H1 (cell line): ENCODE measurements around the gene HSPA4L. TPM values are rescaled to one million over a fixed set of nuclear protein-coding genes. Genes with fewer than 3 reads are reported as not detected.

Experiments used
- CTCF ChIA-PET: fragments of 300-600 bp; sonication (Branson Sonifier 250); formaldehyde crosslinking; loops from one replicate; lab custom pipeline; 2021; ENCODE audit not compliant: partially characterized antibody; lab: Charles Lee
- POLR2A ChIA-PET: fragments of 300-600 bp; sonication (Branson Sonifier 250); formaldehyde crosslinking; loops from one replicate; lab custom pipeline; 2021; ENCODE audit warnings: inconsistent platforms; ENCODE audit not compliant: partially characterized antibody; lab: Charles Lee
- DNase-seq, 2 experiments: peaks; one replicate each; pipeline versions ENCODE4 v3.0.0 to v3.0.0-alpha.2; 2010 to 2022; ENCODE audit warnings: low spot score in 2 of 2, low read depth in 1 of 2, mixed read lengths in 1 of 2
- FAIRE-seq: peaks from 2 replicates; lab custom pipeline; 2011; peaks lifted over from hg19 to GRCh38; lab: Jason Lieb, UNC
- H2AFZ ChIP-seq: 2 replicates; pipeline ENCODE4 v1.8.1; 2012; ENCODE audit warnings: low read length, inconsistent platforms
- H2AK5ac ChIP-seq: 2 replicates; pipeline ENCODE4 v1.6.1; 2013; ENCODE audit warnings: low read depth, low read length
- H2BK120ac ChIP-seq: replicated peaks from 2 replicates; pipeline ENCODE3; 2013; ENCODE audit warnings: low read depth, low read length, inconsistent platforms
- H2BK12ac ChIP-seq: 2 replicates; pipeline ENCODE4 v1.6.1; 2013; ENCODE audit warnings: low read depth, low read length
- H2BK15ac ChIP-seq: 2 replicates; pipeline ENCODE4 v1.6.1; 2013; ENCODE audit warnings: low read length
- H2BK20ac ChIP-seq: 2 replicates; pipeline ENCODE4 v1.6.1; 2013; ENCODE audit warnings: low read length
- H2BK5ac ChIP-seq: 2 replicates; pipeline ENCODE4 v1.6.1; 2013; ENCODE audit warnings: low read depth, low read length
- H3K14ac ChIP-seq: 2 replicates; pipeline ENCODE4 v1.6.1; 2013; ENCODE audit warnings: inconsistent platforms; ENCODE audit not compliant: insufficient read length
- H3K18ac ChIP-seq: 2 replicates; pipeline ENCODE4 v1.6.1; 2013; ENCODE audit warnings: low read length; ENCODE audit errors: extremely low read depth
- H3K23ac ChIP-seq: 2 replicates; pipeline ENCODE4 v1.6.1; 2013; ENCODE audit warnings: inconsistent platforms; ENCODE audit not compliant: insufficient read length
- H3K23me2 ChIP-seq: 2 replicates; pipeline ENCODE4 v1.6.1; 2013; ENCODE audit warnings: low read depth, low read length
- H3K27ac ChIP-seq: 2 replicates; pipeline ENCODE4 v1.6.1; 2011; ENCODE audit warnings: low read depth, low read length, inconsistent platforms
- H3K27me3 ChIP-seq, 4 experiments: replicated peaks in 1 of 4; 1 replicate in 1 of 4; 2 replicates in 3 of 4; pipeline versions ENCODE4 v1.6.1 to v1.8.1; 2011 to 2013; ENCODE audit warnings: low read length in 3 of 4, mild to moderate bottlenecking in 3 of 4, inconsistent platforms in 2 of 4, mixed read lengths in 2 of 4, moderate library complexity in 1 of 4; ENCODE audit not compliant: control insufficient read depth in 3 of 4, insufficient read depth in 3 of 4; ENCODE audit errors: extremely low read depth in 1 of 4
- H3K36me3 ChIP-seq, 4 experiments: 2 replicates each; pipeline versions ENCODE4 v1.6.1 to v1.8.1; 2011 to 2013; ENCODE audit warnings: mild to moderate bottlenecking in 4 of 4, low read length in 3 of 4, moderate library complexity in 2 of 4, control low read depth in 1 of 4, inconsistent platforms in 1 of 4; ENCODE audit not compliant: insufficient read depth in 4 of 4, control insufficient read depth in 2 of 4
- H3K4ac ChIP-seq: replicated peaks from 2 replicates; pipeline ENCODE3; 2013; ENCODE audit warnings: low read length, low read depth, mixed read lengths, inconsistent platforms; ENCODE audit not compliant: insufficient read length
- H3K4me1 ChIP-seq, 4 experiments: replicated peaks in 1 of 4; 1 replicate in 1 of 4; 2 replicates in 3 of 4; pipeline versions ENCODE4 v1.6.1 to v1.8.1; 2011 to 2013; ENCODE audit warnings: low read length in 3 of 4, inconsistent platforms in 2 of 4, mixed read lengths in 1 of 4; ENCODE audit not compliant: insufficient read depth in 4 of 4, control insufficient read depth in 3 of 4
- H3K4me2 ChIP-seq, 2 experiments: 2 replicates each; pipeline versions ENCODE4 v1.6.1 to v1.8.1; 2011 to 2013; ENCODE audit warnings: low read depth in 2 of 2, low read length in 2 of 2, control low read depth in 1 of 2, inconsistent platforms in 1 of 2, mild to moderate bottlenecking in 1 of 2; ENCODE audit not compliant: insufficient read depth in 1 of 2
- H3K4me3 ChIP-seq, 4 experiments: fragments of 200-600, 300-600 bp in 1 of 4; sonication (generic), shearing (Covaris generic), sonication (Bioruptor Twin) in 1 of 4; 2 replicates each; pipeline versions ENCODE4 v1.5.1 to v1.8.1; 2011 to 2016; ENCODE audit warnings: low read length in 4 of 4, low read depth in 3 of 4, control low read depth in 2 of 4, inconsistent platforms in 2 of 4, mild to moderate bottlenecking in 2 of 4, mixed read lengths in 1 of 4, moderate library complexity in 1 of 4; ENCODE audit not compliant: insufficient read depth in 2 of 4; ENCODE audit errors: extremely low read depth in 1 of 4
- H3K56ac ChIP-seq: replicated peaks from 2 replicates; pipeline ENCODE3; 2013; ENCODE audit warnings: low read depth, mild to moderate bottlenecking, mixed read lengths, low read length, inconsistent platforms; ENCODE audit not compliant: insufficient read length
- H3K79me1 ChIP-seq: 2 replicates; pipeline ENCODE4 v1.6.1; 2013; ENCODE audit warnings: low read depth, low read length, control low read depth
- H3K79me2 ChIP-seq, 2 experiments: 2 replicates each; pipeline versions ENCODE4 v1.6.1 to v1.8.1; 2012 to 2013; ENCODE audit warnings: low read length in 2 of 2, mild to moderate bottlenecking in 2 of 2, inconsistent platforms in 1 of 2; ENCODE audit not compliant: insufficient read depth in 2 of 2, control insufficient read depth in 1 of 2
- H3K9ac ChIP-seq, 4 experiments: replicated peaks in 1 of 4; 1 replicate in 1 of 4; 2 replicates in 3 of 4; pipeline versions ENCODE4 v1.6.1 to v1.8.1; 2011 to 2013; ENCODE audit warnings: low read depth in 3 of 4, low read length in 3 of 4, control low read depth in 2 of 4, mild to moderate bottlenecking in 2 of 4, moderate library complexity in 2 of 4, inconsistent platforms in 1 of 4; ENCODE audit errors: extremely low read depth in 1 of 4
- H3K9me3 ChIP-seq, 2 experiments: 2 replicates each; pipeline versions ENCODE4 v1.6.1 to v1.8.1; 2012 to 2013; ENCODE audit warnings: mild to moderate bottlenecking in 2 of 2, moderate library complexity in 2 of 2, control low read depth in 1 of 2, inconsistent platforms in 1 of 2, low read depth in 1 of 2, low read length in 1 of 2, mixed read lengths in 1 of 2; ENCODE audit not compliant: insufficient read depth in 2 of 2
- H4K20me1 ChIP-seq, 2 experiments: replicated peaks in 1 of 2; 2 replicates each; pipeline versions ENCODE3 to v1.8.1; 2011 to 2013; ENCODE audit warnings: inconsistent platforms in 2 of 2, low read length in 2 of 2, mild to moderate bottlenecking in 1 of 2; ENCODE audit not compliant: insufficient read depth in 2 of 2, control insufficient read depth in 1 of 2
- H4K5ac ChIP-seq: 2 replicates; pipeline ENCODE4 v1.6.1; 2013; ENCODE audit warnings: low read length, low read depth, mixed read lengths, inconsistent platforms; ENCODE audit not compliant: insufficient read length
- H4K8ac ChIP-seq: 2 replicates; pipeline ENCODE4 v1.8.0; 2013; ENCODE audit warnings: mild to moderate bottlenecking, moderate library complexity, low read length, inconsistent platforms; ENCODE audit not compliant: insufficient read depth; ENCODE audit errors: extremely low read depth
- H4K91ac ChIP-seq: replicated peaks from 2 replicates; pipeline ENCODE3; 2013; ENCODE audit warnings: low read length, mixed read lengths, inconsistent platforms; ENCODE audit not compliant: insufficient read length
- CBX8 ChIP-seq: fragments of 300-800, 300-1000 bp; sonication (generic); IDR thresholded peaks from 2 replicates; pipeline ENCODE4 v1.7.1; 2016; ENCODE audit warnings: low read depth, low read length, borderline replicate concordance
- CTBP2 ChIP-seq: IDR thresholded peaks from 2 replicates; pipeline ENCODE4 v1.7.0; 2011; ENCODE audit warnings: borderline replicate concordance, mild to moderate bottlenecking, moderate library complexity, mixed read lengths, low read length; ENCODE audit not compliant: insufficient read depth, insufficient read length
- KDM4A ChIP-seq: IDR thresholded peaks from one replicate; pipeline ENCODE4 v1.7.1; 2012; ENCODE audit warnings: low read depth, mild to moderate bottlenecking, moderate library complexity, low read length, inconsistent platforms; ENCODE audit not compliant: severe bottlenecking
- polyA plus RNA-seq, 7 experiments: library from polyadenylated mRNA; depleted of rRNA in 3 of 7; stranded (reverse) in 5 of 7; unstranded in 2 of 7; fragments of >200 nt in 5 of 7; fragments of 200-250 nt in 2 of 7; gene quantifications; 1 replicate in 5 of 7; 2 replicates in 1 of 7; 4 replicates in 1 of 7; pipeline versions ENCODE4 v1.2.1 to v1.2.3, GENCODE V29; 2011 to 2013; ENCODE audit warnings: missing spikeins in 2 of 7, mixed read lengths in 2 of 7
- total RNA-seq: library from RNA; stranded (reverse); fragmentation: NEBNext Ultra II Directional; extraction: Animal tissue kit (Norgen Biotek cat#: 25700); gene quantifications from 2 replicates; pipeline ENCODE4 v1.2.1, GENCODE V29; 2021

HSPA4L gene
- total and polyA plus RNA-seq, 2 of the 8 experiments (the other 6 are each of a cell fraction or from before 2014, with no cell fraction given), result 0.65 to 4.7 TPM

GRCh38 chr4:127856196-127856812, 74.2 kb downstream of the HSPA4L start:
- Histone ChIP-seq H3K27ac (0 out of 2 replicates have a peak overlapping the region, but pooled peaks have one; percentile 13), H3K27me3 (no peaks in the 10 kb centered on the region), H3K56ac (no peak overlapping the region), H4K91ac (peak overlapping the region; percentile 44), H3K4me3 (no peak overlapping the region), H3K4ac (no peak overlapping the region), H2BK5ac (peak overlapping the region; percentile 81; the same call in 1 of the 2 replicates), H4K5ac (no peak overlapping the region), H3K23me2 (no peaks in the 10 kb centered on the region), H2BK120ac (peak overlapping the region; percentile 62), H3K23ac (no peak overlapping the region), H3K9ac (no peak overlapping the region), H4K20me1 (no peaks in the 10 kb centered on the region), H2BK12ac (peak overlapping the region; percentile 75), H2BK20ac (0 out of 2 replicates have a peak overlapping the region, but pooled peaks have one; percentile 7), H4K8ac (no peak overlapping the region), H3K4me1 (peaks cover 2 to 17% (median 9%) of the 10 kb centered on the region in 4 experiments; a peak in 6 of 7 replicates), H2BK15ac (0 out of 2 replicates have a peak overlapping the region, but pooled peaks have one; percentile 88), H3K4me2 (0 out of 4 replicates have a peak overlapping the region, but pooled peaks of 1 of the 2 experiments have one; percentile 52), H3K79me1 (no peaks in the 10 kb centered on the region), H3K14ac (no peak overlapping the region), H2AK5ac (no peak overlapping the region), H3K36me3 (no peaks in the 10 kb centered on the region), H3K9me3 (0 out of 4 replicates have a peak, but pooled peaks cover 0 to 4% of the 10 kb centered on the region in 2 experiments), H2AFZ (no peak overlapping the region), H3K79me2 (peaks cover 0 to 3% of the 10 kb centered on the region in 2 experiments; a peak in 1 of 4 replicates), H3K18ac (no peak overlapping the region)
- POLR2A ChIA-PET, result no interaction called here
- CTCF ChIA-PET, result interaction anchor here (0.7 kb wide), 2 partner anchors 74 to 688 kb away, joined by 3 read pairs; no protein-coding TSS in a partner anchor
- FAIRE-seq (no peak), DNase-seq (no peak)
- TF ChIP-seq CTBP2 (no peak), KDM4A (no peak), CBX8 (no peak)
